KOPT-K1 (cell line): Measurements from ENCODE around the gene ESRP2.

Experiments
- H3K27ac ChIP-seq: fragments of 200-600 bp; sonication (generic); 2 replicates; pipeline ENCODE4 v1.5.1; 2016; ENCODE audit warnings: antibody characterized with exemption, mild to moderate bottlenecking, low read depth, low read length; ENCODE audit not compliant: poor library complexity, severe bottlenecking
- H3K36me3 ChIP-seq: fragments of 200-600 bp; sonication (generic); 2 replicates; pipeline ENCODE4 v1.5.1; 2017; ENCODE audit warnings: antibody characterized with exemption, mild to moderate bottlenecking, low read length, moderate library complexity; ENCODE audit not compliant: insufficient read depth
- H3K9me3 ChIP-seq: fragments of 200-600 bp; sonication (generic); 2 replicates; pipeline ENCODE4 v1.5.1; 2017; ENCODE audit warnings: antibody characterized with exemption, low read length, mild to moderate bottlenecking; ENCODE audit not compliant: insufficient read depth, poor library complexity, severe bottlenecking

Gene ESRP2

GRCh38 chr16:68251832-68252231 is 15.9 kb upstream of the ESRP2 start:
- Histone ChIP-seq H3K27ac (no peak overlapping the region), H3K9me3 (no peaks in the 10 kb centered on the region), H3K36me3 (peaks cover 26% of the 10 kb centered on the region)

- peaks cover 24% of the 10 kb centered on the region for H3K36me3 ChIP-seq
- H3K27ac ChIP-seq, result no peak overlapping the region
- no peaks in the 10 kb centered on the region for H3K9me3 ChIP-seq
These were observed 15.0 kb upstream of the ESRP2 start for GRCh38 chr16:68250951-68251350.

GRCh38 chr16:68249371-68249770 is 13.4 kb upstream of the ESRP2 start:
- Histone ChIP-seq H3K27ac (no peak overlapping the region), H3K9me3 (no peaks in the 10 kb centered on the region), H3K36me3 (peaks cover 9% of the 10 kb centered on the region; the same call in 1 of the 2 replicates)

- H3K27ac ChIP-seq, result no peak overlapping the region
- peaks cover 5% of the 10 kb centered on the region; the same call in 1 of the 2 replicates for H3K36me3 ChIP-seq
- no peaks in the 10 kb centered on the region for H3K9me3 ChIP-seq
These were observed 12.0 kb upstream of the ESRP2 start for GRCh38 chr16:68247932-68248331.

GRCh38 chr16:68247400-68247799 is 11.5 kb upstream of the ESRP2 start:
- no peaks in the 10 kb centered on the region for H3K9me3 ChIP-seq
- peaks cover 5% of the 10 kb centered on the region; the same call in 1 of the 2 replicates for H3K36me3 ChIP-seq
- no peak overlapping the region for H3K27ac ChIP-seq

GRCh38 chr16:68246666-68247065 is 10.7 kb upstream of the ESRP2 start:
- H3K36me3 ChIP-seq, result 0 out of 2 replicates have a peak, but pooled peaks cover 5% of the 10 kb centered on the region
- H3K27ac ChIP-seq, result no peak overlapping the region
- H3K9me3 ChIP-seq, result no peaks in the 10 kb centered on the region

GRCh38 chr16:68246121-68246520 is 10.2 kb upstream of the ESRP2 start:
- no peaks in the 10 kb centered on the region for H3K9me3 ChIP-seq
- H3K36me3 ChIP-seq, result 0 out of 2 replicates have a peak, but pooled peaks cover 4% of the 10 kb centered on the region
- no peak overlapping the region for H3K27ac ChIP-seq

- Histone ChIP-seq H3K27ac (peak within 1 kb of the TSS; percentile 47), H3K9me3 (no peaks in the 10 kb centered on the region), H3K36me3 (no peaks in the 10 kb centered on the region)
These were observed 9.3 kb upstream of the ESRP2 start, which contains the start of gene PLA2G15 for GRCh38 chr16:68244903-68245853. TSS of gene PLA2G15 (plus strand) at chr16:68245373. CDS start at chr16:68245427, 54 bp downstream.

- no peaks in the 10 kb centered on the region for H3K36me3 ChIP-seq
- H3K9me3 ChIP-seq, result no peaks in the 10 kb centered on the region
- H3K27ac ChIP-seq, result peak overlapping the region; percentile 47
These were observed 8.6 kb upstream of the ESRP2 start for GRCh38 chr16:68244481-68244902.

GRCh38 chr16:68242926-68243858 is 7.3 kb upstream of the ESRP2 start:
- no peaks in the 10 kb centered on the region for H3K36me3 ChIP-seq
- no peaks in the 10 kb centered on the region for H3K9me3 ChIP-seq
- H3K27ac ChIP-seq, result no peak overlapping the region

GRCh38 chr16:68242085-68242484 is 6.2 kb upstream of the ESRP2 start:
- H3K36me3 ChIP-seq, result no peaks in the 10 kb centered on the region
- H3K9me3 ChIP-seq, result no peaks in the 10 kb centered on the region
- no peak overlapping the region for H3K27ac ChIP-seq

GRCh38 chr16:68238029-68238345 is 2.1 kb upstream of the ESRP2 start:
- no peaks in the 10 kb centered on the region for H3K36me3 ChIP-seq
- H3K27ac ChIP-seq, result no peak overlapping the region
- peaks cover 5% of the 10 kb centered on the region for H3K9me3 ChIP-seq

- Histone ChIP-seq H3K27ac (no peak overlapping the region), H3K36me3 (no peaks in the 10 kb centered on the region), H3K9me3 (peaks cover 5% of the 10 kb centered on the region)
These were observed 1.5 kb upstream of the ESRP2 start for GRCh38 chr16:68237243-68238028.

- H3K36me3 ChIP-seq, result peaks cover 5% of the 10 kb centered on the region; the same call in 1 of the 2 replicates
- peaks cover 5% of the 10 kb centered on the region for H3K9me3 ChIP-seq
- H3K27ac ChIP-seq, result no peak overlapping the region
These were observed 907 bp upstream of the ESRP2 start for GRCh38 chr16:68236826-68237242.
